HEK293 (cell line): ENCODE results near the gene IL5RA.

Source experiments
- SP2 ChIP-seq: fragments of 450-650 bp; formaldehyde crosslinking; IDR thresholded peaks from 2 replicates; pipeline ENCODE4 v1.5.1; 2016; ENCODE audit warnings: missing biosample characterization, missing genetic modification characterization
- ZBTB20 ChIP-seq: fragments of 450-650 bp; formaldehyde crosslinking; IDR thresholded peaks from 2 replicates; pipeline ENCODE4 v1.5.1; 2016; ENCODE audit warnings: missing biosample characterization, missing genetic modification characterization
- ZIC2 ChIP-seq: fragments of 450-650 bp; formaldehyde crosslinking; IDR thresholded peaks from 2 replicates; pipeline ENCODE4 v1.5.1; 2016; ENCODE audit warnings: missing biosample characterization, missing genetic modification characterization
- ZNF175 ChIP-seq: fragments of 450-650 bp; formaldehyde crosslinking; IDR thresholded peaks from 2 replicates; pipeline ENCODE4 v1.5.1; 2016; ENCODE audit warnings: missing biosample characterization, missing genetic modification characterization
- ZNF274 ChIP-seq, 2 experiments: fragments of 200-500 bp in 1 of 2; fragments of 450-650 bp in 1 of 2; sonication (Bioruptor generic) in 1 of 2; formaldehyde crosslinking in 1 of 2; IDR thresholded peaks; 2 replicates each; pipeline versions ENCODE4 v1.5.1 to v1.6.1; 2014 to 2016; ENCODE audit warnings: borderline replicate concordance in 1 of 2, inconsistent platforms in 1 of 2, low read length in 1 of 2, missing biosample characterization in 1 of 2, missing genetic modification characterization in 1 of 2
- ZNF311 ChIP-seq: fragments of 450-650 bp; formaldehyde crosslinking; IDR thresholded peaks from 2 replicates; pipeline ENCODE4 v1.5.1; 2017; ENCODE audit warnings: missing biosample characterization, missing genetic modification characterization, borderline replicate concordance
- ZNF394 ChIP-seq: fragments of 450-650 bp; formaldehyde crosslinking; IDR thresholded peaks from 2 replicates; pipeline ENCODE4 v1.5.1; 2016; ENCODE audit warnings: missing biosample characterization, missing genetic modification characterization, mild to moderate bottlenecking, moderate library complexity, borderline replicate concordance
- ZNF449 ChIP-seq: fragments of 450-650 bp; formaldehyde crosslinking; IDR thresholded peaks from 2 replicates; pipeline ENCODE4 v1.5.1; 2017; ENCODE audit warnings: missing biosample characterization, mild to moderate bottlenecking, missing genetic modification characterization, moderate library complexity
- ZNF501 ChIP-seq: fragments of 450-650 bp; formaldehyde crosslinking; IDR thresholded peaks from 2 replicates; pipeline ENCODE4 v1.5.1; 2016; ENCODE audit warnings: missing biosample characterization, missing genetic modification characterization
- ZNF600 ChIP-seq: fragments of 450-650 bp; formaldehyde crosslinking; IDR thresholded peaks from 2 replicates; pipeline ENCODE4 v1.5.1; 2016; ENCODE audit warnings: missing biosample characterization, missing genetic modification characterization
- ZNF777 ChIP-seq: fragments of 450-650 bp; formaldehyde crosslinking; IDR thresholded peaks from 2 replicates; pipeline ENCODE4 v1.5.1; 2017; ENCODE audit warnings: missing biosample characterization, missing genetic modification characterization, borderline replicate concordance
- TF ChIP-seq, protein P1 (sequence below): fragments of 450-650 bp; formaldehyde crosslinking; IDR thresholded peaks from 2 replicates; pipeline ENCODE4 v1.5.1; 2016; ENCODE audit warnings: missing biosample characterization, missing genetic modification characterization
- TF ChIP-seq, protein P2 (sequence below): fragments of 450-650 bp; formaldehyde crosslinking; IDR thresholded peaks from 2 replicates; pipeline ENCODE4 v1.5.1; 2016; ENCODE audit warnings: missing biosample characterization, missing genetic modification characterization, low read depth
- TF ChIP-seq, protein P3 (sequence below): fragments of 450-650 bp; formaldehyde crosslinking; IDR thresholded peaks from 2 replicates; pipeline ENCODE4 v1.5.1; 2016; ENCODE audit warnings: missing biosample characterization, missing genetic modification characterization, borderline replicate concordance

DNA sequence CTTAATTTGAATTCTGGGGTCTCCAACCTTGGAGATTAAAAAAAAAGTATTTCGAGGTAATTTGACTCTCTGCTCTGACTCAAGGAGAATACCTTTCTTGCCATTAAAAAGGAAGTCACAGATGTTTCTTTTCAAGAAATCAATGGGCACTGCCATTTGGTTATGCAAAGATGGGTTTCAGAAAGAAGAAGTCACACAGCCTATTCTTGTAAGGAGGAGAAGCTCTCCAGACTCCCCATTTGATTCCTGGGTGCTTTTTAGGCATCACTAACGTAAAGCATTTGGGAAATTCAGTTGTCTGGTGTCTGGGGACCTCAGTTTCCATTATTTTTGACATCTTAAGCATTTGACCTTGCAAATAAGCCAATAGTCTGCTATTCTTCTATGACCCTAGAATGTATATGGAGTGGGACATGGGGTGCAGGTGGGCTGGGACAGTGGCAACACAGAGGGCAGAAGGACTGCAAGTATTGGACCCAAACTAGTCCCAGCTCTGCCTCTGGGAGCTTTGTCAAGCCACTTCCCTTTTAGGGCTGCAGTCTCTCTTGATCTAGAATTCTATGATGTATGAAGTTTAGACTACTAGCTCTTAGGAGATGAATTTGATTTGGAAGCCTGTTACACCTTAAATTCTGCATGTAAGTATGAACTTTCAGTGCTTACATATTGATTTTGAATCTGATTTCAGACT is 27.8 kb downstream of the IL5RA start:
- TF ChIP-seq ZNF394 (tag by site-specific recombination), result no peak
- TF ChIP-seq SP2 (tag by site-specific recombination), result no peak
- TF ChIP-seq ZNF449, result no peak
- TF ChIP-seq, protein P1, sequence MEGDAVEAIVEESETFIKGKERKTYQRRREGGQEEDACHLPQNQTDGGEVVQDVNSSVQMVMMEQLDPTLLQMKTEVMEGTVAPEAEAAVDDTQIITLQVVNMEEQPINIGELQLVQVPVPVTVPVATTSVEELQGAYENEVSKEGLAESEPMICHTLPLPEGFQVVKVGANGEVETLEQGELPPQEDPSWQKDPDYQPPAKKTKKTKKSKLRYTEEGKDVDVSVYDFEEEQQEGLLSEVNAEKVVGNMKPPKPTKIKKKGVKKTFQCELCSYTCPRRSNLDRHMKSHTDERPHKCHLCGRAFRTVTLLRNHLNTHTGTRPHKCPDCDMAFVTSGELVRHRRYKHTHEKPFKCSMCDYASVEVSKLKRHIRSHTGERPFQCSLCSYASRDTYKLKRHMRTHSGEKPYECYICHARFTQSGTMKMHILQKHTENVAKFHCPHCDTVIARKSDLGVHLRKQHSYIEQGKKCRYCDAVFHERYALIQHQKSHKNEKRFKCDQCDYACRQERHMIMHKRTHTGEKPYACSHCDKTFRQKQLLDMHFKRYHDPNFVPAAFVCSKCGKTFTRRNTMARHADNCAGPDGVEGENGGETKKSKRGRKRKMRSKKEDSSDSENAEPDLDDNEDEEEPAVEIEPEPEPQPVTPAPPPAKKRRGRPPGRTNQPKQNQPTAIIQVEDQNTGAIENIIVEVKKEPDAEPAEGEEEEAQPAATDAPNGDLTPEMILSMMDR (tag by site-specific recombination), result no peak
- TF ChIP-seq ZBTB20 (tag by site-specific recombination), result no peak
- TF ChIP-seq ZNF274 (IDR thresholded peaks at IDR 0.05; ENCODE audit: low read length), result no peak
- TF ChIP-seq ZNF274 (tag by site-specific recombination; IDR thresholded peaks at IDR 0.05; ENCODE audit: borderline replicate concordance), result no peak
- TF ChIP-seq, protein P2, sequence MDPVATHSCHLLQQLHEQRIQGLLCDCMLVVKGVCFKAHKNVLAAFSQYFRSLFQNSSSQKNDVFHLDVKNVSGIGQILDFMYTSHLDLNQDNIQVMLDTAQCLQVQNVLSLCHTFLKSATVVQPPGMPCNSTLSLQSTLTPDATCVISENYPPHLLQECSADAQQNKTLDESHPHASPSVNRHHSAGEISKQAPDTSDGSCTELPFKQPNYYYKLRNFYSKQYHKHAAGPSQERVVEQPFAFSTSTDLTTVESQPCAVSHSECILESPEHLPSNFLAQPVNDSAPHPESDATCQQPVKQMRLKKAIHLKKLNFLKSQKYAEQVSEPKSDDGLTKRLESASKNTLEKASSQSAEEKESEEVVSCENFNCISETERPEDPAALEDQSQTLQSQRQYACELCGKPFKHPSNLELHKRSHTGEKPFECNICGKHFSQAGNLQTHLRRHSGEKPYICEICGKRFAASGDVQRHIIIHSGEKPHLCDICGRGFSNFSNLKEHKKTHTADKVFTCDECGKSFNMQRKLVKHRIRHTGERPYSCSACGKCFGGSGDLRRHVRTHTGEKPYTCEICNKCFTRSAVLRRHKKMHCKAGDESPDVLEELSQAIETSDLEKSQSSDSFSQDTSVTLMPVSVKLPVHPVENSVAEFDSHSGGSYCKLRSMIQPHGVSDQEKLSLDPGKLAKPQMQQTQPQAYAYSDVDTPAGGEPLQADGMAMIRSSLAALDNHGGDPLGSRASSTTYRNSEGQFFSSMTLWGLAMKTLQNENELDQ (tag by site-specific recombination), result no peak
- TF ChIP-seq ZNF311, result no peak
- TF ChIP-seq ZNF501 (tag by site-specific recombination), result no peak
- TF ChIP-seq ZNF175 (tag by site-specific recombination), result no peak
- TF ChIP-seq, protein P3, sequence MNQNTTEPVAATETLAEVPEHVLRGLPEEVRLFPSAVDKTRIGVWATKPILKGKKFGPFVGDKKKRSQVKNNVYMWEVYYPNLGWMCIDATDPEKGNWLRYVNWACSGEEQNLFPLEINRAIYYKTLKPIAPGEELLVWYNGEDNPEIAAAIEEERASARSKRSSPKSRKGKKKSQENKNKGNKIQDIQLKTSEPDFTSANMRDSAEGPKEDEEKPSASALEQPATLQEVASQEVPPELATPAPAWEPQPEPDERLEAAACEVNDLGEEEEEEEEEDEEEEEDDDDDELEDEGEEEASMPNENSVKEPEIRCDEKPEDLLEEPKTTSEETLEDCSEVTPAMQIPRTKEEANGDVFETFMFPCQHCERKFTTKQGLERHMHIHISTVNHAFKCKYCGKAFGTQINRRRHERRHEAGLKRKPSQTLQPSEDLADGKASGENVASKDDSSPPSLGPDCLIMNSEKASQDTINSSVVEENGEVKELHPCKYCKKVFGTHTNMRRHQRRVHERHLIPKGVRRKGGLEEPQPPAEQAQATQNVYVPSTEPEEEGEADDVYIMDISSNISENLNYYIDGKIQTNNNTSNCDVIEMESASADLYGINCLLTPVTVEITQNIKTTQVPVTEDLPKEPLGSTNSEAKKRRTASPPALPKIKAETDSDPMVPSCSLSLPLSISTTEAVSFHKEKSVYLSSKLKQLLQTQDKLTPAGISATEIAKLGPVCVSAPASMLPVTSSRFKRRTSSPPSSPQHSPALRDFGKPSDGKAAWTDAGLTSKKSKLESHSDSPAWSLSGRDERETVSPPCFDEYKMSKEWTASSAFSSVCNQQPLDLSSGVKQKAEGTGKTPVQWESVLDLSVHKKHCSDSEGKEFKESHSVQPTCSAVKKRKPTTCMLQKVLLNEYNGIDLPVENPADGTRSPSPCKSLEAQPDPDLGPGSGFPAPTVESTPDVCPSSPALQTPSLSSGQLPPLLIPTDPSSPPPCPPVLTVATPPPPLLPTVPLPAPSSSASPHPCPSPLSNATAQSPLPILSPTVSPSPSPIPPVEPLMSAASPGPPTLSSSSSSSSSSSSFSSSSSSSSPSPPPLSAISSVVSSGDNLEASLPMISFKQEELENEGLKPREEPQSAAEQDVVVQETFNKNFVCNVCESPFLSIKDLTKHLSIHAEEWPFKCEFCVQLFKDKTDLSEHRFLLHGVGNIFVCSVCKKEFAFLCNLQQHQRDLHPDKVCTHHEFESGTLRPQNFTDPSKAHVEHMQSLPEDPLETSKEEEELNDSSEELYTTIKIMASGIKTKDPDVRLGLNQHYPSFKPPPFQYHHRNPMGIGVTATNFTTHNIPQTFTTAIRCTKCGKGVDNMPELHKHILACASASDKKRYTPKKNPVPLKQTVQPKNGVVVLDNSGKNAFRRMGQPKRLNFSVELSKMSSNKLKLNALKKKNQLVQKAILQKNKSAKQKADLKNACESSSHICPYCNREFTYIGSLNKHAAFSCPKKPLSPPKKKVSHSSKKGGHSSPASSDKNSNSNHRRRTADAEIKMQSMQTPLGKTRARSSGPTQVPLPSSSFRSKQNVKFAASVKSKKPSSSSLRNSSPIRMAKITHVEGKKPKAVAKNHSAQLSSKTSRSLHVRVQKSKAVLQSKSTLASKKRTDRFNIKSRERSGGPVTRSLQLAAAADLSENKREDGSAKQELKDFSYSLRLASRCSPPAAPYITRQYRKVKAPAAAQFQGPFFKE (tag by site-specific recombination), result no peak
- no peak for TF ChIP-seq ZIC2
- no peak for TF ChIP-seq ZNF777 (tag by site-specific recombination)
- TF ChIP-seq ZNF600 (tag by site-specific recombination), result no peak
